Measurements from ENCODE around the gene RTEL1.
A peak's percentile ranks its signal among the peaks of the same experiment; 100 is the strongest.

The RTEL1 gene

GRCh38 chr20:63698739-63699465 is 40.8 kb downstream of the RTEL1 start:
- peak; percentile 26 for DNase-seq (ENCODE audit: low spot score)

DNA sequence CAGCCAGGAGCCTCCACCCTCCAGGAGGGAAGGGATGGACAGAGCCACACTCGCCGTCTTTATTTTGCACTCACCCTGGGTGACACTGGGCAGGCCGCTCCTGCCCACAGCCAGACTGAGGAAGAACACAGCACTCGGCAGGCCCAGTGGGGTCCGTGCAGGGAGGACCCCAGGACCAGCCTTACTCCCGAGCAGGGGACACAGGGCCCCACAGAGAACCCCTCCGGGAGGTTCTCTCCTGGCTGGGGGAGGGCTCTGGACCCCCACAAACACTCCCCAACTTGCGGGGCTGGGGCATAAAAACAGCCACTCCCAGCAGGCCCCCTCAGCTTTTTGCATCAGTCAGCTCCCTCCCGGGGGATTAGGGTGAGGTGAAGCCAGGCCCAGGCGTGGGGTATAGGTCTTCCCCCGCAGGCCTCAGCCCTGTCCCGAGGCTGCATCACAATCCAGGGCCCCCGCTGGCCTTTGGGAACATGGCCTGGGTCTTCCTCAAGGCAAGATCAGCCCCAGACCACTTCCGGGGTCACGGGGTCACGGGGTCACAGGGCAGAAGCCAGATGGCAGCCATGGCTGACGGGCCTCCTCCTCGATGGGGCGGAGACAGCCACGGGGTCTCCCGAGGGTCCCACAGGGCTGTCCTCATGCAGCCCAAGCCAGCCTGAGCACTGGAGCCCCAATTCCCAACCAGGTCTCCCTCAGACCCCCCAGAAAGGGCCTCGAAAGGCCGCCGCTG is 41.5 kb downstream of the RTEL1 start:
- peak; percentile 20 for DNase-seq (ENCODE audit: low spot score)

DNA sequence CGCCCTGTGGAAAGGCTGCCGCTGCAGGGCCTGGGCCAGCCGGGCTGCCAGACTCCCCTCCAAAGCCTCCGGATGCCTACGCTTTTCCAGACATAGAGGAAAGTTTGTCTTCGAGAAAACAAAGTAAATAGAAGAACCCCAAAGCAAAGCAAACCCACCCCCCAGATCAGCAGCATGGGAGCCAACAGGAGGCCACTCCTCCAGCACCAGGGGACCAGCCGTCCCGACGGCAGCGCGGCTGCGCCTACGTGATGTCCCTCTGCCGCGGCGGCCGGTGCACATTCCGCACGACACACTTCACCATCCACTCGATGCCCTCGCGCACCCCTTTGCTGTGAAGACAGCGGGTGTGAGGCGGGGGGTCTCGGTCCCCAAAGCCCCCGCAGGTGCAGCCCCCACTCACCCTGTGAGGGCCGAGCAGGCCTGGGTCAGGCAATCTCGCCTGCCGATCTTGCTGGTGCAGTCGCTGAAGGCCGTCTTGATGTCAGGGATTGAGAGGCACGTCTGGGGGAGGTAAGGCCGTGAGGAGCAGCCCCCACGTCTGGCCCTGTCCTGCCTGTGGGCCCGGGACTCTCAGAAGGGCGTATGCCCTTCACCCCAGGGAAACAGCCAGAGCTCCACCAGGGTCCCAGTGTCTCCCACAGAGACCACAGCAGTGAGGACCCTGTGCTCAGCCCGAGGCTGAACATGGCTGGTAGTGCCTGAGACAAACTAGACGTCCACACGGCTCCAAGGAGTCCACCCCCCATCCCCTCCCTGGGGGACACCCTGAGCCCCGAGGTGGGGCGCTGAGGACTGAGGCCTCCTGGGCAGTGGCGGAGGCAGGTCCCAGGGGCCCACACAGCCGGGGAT is 42.3 kb downstream of the RTEL1 start:
- DNase-seq (ENCODE audit: low spot score), result peak; percentile 12

DNA sequence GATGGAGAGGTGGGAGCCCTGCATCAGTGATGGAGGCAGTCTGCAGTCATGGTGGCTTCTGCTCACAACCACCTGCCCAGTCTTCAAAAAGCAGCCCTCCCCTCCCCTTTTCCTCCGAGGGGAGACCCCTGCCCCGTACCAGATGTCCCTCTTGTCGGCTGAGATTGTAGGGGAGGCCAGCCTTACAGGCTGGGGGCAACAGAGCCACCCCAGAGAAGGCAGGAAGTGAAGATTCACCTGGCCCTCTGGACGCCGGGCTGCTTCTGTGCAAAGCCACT is 42.9 kb downstream of the RTEL1 start:
- DNase-seq (ENCODE audit: low spot score), result no peak

DNA sequence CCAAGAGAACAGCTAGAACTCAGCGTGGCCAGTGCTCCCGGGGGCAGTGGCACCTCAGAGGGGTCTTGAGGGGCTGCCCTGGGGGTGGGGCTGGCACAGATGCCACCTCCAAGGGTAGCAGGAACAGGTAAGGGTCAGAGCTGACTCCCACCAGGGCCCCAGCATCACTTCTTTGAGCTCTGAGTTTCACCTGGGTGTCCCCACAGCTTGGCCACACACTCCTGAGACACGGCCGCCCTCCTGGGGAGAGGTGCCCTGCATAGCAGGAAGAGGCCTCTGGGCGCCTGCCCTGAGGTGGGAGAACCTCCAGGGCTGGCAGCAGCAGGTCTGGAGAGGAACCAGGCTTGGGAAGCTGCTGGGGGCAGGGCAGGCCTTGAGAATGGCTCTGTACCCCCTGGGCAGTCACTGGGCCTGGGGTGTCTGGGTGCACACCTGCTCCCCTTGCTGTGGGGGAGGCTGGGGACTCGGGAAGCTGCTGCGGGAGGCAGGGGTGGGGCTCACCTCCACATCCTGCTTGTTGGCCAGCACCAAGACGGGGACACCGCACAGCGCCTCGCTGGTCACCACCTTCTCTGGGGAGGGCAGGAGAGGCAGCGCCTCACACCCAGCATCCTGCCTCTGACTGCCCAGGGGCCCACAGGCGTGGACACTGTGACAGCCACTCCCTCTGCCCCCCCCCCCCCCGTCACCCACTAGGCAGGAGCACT is 43.4 kb downstream of the RTEL1 start:
- DNase-seq (ENCODE audit: low spot score), result peak; percentile 10

DNA sequence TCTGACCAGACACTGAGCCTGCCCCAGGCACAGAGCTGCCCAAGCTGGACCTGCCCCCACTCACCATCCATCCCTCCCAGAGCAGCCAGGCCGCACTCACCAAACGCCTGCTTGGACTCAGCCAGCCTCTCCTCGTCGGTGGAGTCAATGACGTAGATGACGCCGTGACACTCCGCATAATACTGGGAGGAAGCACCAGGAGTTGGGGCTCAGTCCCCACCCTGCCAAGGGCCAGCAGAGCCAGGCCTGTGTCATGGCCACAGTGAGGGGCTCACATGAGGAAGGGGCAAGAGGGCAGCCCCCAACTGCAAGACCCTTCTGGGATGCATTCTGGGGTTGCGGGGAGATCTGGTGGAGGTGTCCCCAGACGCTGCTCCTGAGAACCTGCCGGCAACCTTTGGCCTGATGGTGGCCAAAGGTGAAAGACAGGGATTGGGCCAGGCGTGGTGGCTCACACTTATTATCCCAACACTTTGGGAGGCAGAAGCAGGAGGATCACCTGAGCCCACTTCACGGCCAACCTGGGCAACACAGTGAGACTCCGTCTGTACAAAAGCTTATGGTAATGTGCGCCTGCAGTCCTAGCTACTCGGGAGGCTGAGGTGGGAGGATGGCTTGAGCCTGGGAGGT is 44.0 kb downstream of the RTEL1 start:
- DNase-seq (ENCODE audit: low spot score), result no peak

DNA sequence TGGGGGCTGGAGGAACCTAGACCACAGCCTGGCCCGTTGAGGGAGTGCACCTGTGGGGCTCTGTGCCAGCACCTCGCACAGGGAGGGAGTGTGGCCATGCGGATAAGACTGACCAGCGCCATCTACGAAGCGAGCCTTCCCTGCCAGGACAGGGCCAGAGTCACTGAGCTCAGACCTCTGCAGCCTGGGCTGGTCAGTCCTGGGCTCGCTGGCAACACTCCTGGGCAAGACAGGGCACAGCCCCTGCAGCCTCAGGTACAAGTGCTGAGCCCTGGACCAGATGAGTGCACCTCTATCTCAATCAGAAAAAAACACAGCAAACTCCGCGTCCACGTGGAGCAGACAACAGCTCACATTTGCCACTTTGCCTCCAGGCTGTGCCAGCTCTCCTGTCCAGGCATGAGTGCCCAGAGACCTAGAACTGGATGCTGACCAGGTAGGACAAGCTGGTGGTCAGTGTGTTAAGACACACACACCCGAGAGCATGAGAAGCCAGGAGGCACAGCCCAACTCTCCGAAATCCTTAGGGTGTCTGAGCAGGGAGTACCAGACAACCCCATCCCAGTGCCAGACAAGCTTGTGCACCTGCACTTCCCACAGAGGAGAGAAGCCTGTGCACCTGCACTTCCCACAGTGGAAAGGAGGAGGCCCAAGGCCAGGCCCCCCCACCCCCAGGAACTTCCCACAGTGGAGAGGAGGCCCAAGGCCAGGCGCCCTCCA is 44.8 kb downstream of the RTEL1 start:
- DNase-seq (ENCODE audit: low spot score), result peak; percentile 5

- DNase-seq (ENCODE audit: low spot score), result peak; percentile 6
Measured at GRCh38 chr20:63703471-63703975, 45.4 kb downstream of the RTEL1 start.

DNA sequence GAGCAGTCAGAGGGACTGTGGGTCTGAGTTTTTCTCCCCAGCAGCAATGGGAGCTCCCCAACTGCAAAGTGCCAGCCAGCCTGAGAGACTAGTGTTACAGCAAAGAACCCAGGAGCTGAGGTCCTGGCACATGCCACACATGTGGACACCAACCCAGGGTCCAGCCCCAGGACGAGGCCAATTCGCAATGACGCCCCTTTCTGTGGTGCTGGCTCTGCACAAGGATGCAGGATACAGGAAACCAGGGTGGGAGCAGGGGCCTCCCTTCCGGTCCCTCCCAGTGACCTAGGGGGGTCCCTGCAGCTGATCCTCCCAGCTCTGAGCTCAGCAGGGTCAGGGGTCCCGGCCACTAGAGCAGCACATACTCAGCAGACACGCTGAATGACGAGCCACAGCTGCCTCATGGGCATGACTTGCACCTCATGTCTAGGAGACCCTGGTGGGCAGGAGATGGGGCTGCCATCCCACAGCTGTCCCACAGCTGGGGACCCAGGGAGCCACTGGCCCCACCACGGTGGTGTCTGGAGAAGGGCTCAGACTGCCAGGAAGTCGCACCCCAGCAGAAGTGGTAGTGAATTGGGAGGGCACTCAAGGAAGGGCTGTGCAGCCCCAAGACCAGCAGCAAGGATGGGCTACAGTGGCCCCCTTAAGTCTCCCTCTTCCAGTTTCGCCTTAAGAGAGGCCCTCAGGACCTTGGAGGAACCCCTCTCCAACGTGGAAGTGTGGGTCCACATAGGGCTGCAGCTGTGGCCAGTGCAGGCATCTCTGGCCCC is 46.0 kb downstream of the RTEL1 start:
- DNase-seq (ENCODE audit: low spot score), result no peak

DNA sequence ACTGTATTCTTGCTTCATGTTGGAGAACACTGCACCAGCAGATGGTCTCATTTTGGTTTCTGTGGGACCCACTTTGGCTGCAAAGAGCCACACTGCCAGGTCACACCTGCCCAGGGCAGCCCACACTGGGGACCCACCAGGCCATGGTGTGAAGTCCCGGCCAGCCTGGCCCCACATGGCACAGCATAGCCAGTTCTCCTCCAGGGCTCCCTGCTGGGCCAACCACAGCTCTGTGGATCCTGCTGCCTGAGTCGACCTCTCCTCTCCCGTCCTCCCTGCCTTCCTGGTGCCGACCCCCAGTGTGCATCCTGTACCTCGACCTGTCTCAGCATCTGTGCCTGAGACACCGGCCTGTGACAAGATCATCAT is 46.6 kb downstream of the RTEL1 start:
- DNase-seq (ENCODE audit: low spot score), result no peak

GRCh38 chr20:63705232-63706026 is 47.3 kb downstream of the RTEL1 start:
- no peak for DNase-seq (ENCODE audit: low spot score)

DNA sequence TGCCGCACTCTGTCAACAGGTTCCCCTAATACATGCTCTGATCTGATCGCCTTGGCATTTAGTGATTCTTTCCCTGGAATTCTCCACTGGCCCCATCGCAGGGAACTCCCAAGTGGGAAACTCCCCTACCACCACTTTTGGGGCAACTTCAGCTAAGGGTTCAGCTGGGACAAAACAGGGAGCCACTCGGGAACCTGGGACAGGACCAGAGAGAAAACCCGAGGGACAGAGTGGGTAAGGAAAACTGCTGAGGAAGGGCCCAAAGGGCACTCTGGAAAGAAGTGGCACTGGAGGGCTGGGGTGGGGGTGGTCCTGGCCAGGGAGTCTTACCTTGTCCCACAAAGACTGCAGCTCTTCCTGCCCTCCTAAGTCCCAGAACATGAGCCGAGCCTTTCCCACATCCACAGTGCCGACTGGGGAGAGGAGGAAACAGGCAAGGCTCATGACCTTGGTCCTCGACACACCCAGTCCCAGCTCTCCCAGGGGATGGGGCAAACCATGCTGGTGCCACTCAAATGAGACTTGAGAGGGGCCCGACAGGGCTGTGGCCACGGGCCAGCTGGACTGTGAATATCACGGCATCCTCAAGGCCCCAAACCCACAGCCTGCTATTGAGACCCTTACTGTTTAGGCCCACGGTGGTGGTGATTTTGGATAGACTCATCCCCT is 48.0 kb downstream of the RTEL1 start:
- no peak for DNase-seq (ENCODE audit: low spot score)

DNA sequence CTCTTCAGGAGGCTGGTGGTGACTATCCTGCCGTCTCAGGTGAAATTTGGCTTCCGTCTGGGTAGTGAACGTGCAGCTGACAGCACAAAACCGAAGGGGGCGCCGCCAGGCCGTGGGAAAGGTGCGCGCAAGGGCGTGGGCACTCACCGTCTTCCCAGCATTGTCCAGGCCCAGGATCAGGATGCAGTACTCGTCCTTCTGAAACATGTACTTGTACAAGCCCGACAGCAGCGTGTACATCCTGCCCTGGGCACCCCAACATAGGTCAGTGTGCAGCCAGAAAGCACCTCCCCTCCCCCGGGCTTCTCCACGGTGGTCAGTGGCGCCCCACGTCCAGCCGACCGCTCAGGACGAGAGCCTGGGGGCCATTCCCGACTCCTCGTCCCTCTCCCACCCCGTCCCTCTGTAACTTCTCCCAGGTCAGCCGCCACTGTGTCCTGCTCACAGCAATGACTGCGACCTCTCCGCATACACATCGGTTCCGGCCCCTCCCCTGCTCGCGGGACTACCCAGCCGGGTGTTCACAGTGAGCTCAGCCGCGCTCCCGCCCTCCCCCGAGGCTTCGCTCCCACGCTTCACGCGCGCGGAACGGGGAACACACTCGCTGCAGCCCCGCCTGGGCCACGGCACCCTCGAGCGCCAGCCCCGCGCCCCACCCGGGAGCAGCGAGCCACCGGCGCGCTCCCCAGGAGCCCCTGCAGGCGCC is 48.9 kb downstream of the RTEL1 start:
- DNase-seq (ENCODE audit: low spot score), result peak; percentile 84

GRCh38 chr20:63707558-63708300 is 49.6 kb downstream of the RTEL1 start, which contains the start of the genes ARFRP1 and ZGPAT:
ARFRP1 (minus strand) TSS chr20:63707976; CDS start chr20:63707091, 885 bp downstream.
ZGPAT (plus strand) TSS chr20:63708039; CDS start chr20:63708581, 542 bp downstream.
- DNase-seq (ENCODE audit: low spot score), result peak; percentile 95

GRCh38 chr20:63708301-63709148 is 50.4 kb downstream of the RTEL1 start:
- DNase-seq (ENCODE audit: low spot score), result peak; percentile 30

- DNase-seq (ENCODE audit: low spot score), result no peak
Measured at GRCh38 chr20:63709149-63709527, 51.0 kb downstream of the RTEL1 start.
